WTC11 (cell line): Measurements from ENCODE around the gene ZMIZ1. TPM values are rescaled to one million over a fixed set of nuclear protein-coding genes. Genes with fewer than 3 reads are reported as not detected.

ENCODE experiments used
- ATAC-seq: fragments of 200-7000 bp; cut with Tn5 transposase; 2 replicates; pipeline ENCODE4 v1.10.0; 2021; ENCODE audit warnings: mild to moderate bottlenecking, moderate library complexity
- CTCF ChIA-PET: fragments of 300-600 bp; sonication (Branson Sonifier 250); formaldehyde crosslinking; loops from one replicate; lab custom pipeline; 2021; ENCODE audit warnings: antibody characterized with exemption; lab: Charles Lee
- POLR2A ChIA-PET: fragments of 350-600 bp; sonication (Branson Sonifier 250); formaldehyde crosslinking; loops from one replicate; lab custom pipeline; 2021; ENCODE audit warnings: antibody characterized with exemption; lab: Charles Lee
- DNase-seq: peaks from one replicate; pipeline ENCODE4 v3.0.0; 2021; ENCODE audit warnings: low spot score
- H3K27ac Mint-ChIP-seq: 2 replicates; pipeline ENCODE4 v1.8.0; 2021; ENCODE audit warnings: mixed read lengths
- H3K27me3 Mint-ChIP-seq: 2 replicates; pipeline ENCODE4 v1.8.0; 2021; ENCODE audit warnings: low read depth, mild to moderate bottlenecking, moderate library complexity, mixed read lengths
- H3K36me3 Mint-ChIP-seq: 2 replicates; pipeline ENCODE4 v1.8.0; 2021; ENCODE audit warnings: mixed read lengths
- H3K4me1 Mint-ChIP-seq: 2 replicates; pipeline ENCODE4 v1.8.0; 2022; ENCODE audit warnings: mixed read lengths
- H3K4me3 Mint-ChIP-seq: 2 replicates; pipeline ENCODE4 v1.8.0; 2021; ENCODE audit warnings: mild to moderate bottlenecking, moderate library complexity, mixed read lengths
- H3K9me3 Mint-ChIP-seq: 2 replicates; pipeline ENCODE4 v1.8.0; 2021; ENCODE audit warnings: mixed read lengths
- CBFB ChIP-seq: sonication (generic); formaldehyde crosslinking; IDR thresholded peaks from 2 replicates; pipeline ENCODE4 v1.8.1; 2022; ENCODE audit warnings: mild to moderate bottlenecking, low read depth, missing genetic modification reagents
- CREB1 ChIP-seq: sonication (generic); formaldehyde crosslinking; IDR thresholded peaks from 2 replicates; pipeline ENCODE4 v1.8.0; 2023; ENCODE audit warnings: mild to moderate bottlenecking, missing genetic modification reagents
- E2F1 ChIP-seq: sonication (generic); formaldehyde crosslinking; IDR thresholded peaks from 2 replicates; pipeline ENCODE4 v1.8.0; 2022; ENCODE audit warnings: mild to moderate bottlenecking, missing genetic modification reagents
- E2F5 ChIP-seq: sonication (generic); formaldehyde crosslinking; IDR thresholded peaks from 2 replicates; pipeline ENCODE4 v1.8.1; 2022; ENCODE audit warnings: mild to moderate bottlenecking, moderate library complexity, missing genetic modification reagents
- ELF4 ChIP-seq: sonication (generic); formaldehyde crosslinking; IDR thresholded peaks from 2 replicates; pipeline ENCODE4 v1.8.1; 2022; ENCODE audit warnings: low read depth, mild to moderate bottlenecking, moderate library complexity, missing genetic modification reagents
- EMX1 ChIP-seq: fragments of 250-450 bp; sonication (Bioruptor Pico); IDR thresholded peaks from 2 replicates; pipeline ENCODE4 v1.8.0; 2021; ENCODE audit warnings: mild to moderate bottlenecking
- GRHL2 ChIP-seq: fragments of 250-450 bp; sonication (Bioruptor Pico); IDR thresholded peaks from 2 replicates; pipeline ENCODE4 v1.8.0; 2022; ENCODE audit warnings: mild to moderate bottlenecking, moderate library complexity; ENCODE audit not compliant: insufficient replicate concordance, severe bottlenecking
- HMGA2 ChIP-seq: fragments of 250-450 bp; sonication (Bioruptor Pico); IDR thresholded peaks from 2 replicates; pipeline ENCODE4 v1.4.0; 2021; ENCODE audit warnings: mild to moderate bottlenecking, moderate library complexity
- JUN ChIP-seq: sonication (generic); formaldehyde crosslinking; IDR thresholded peaks from 2 replicates; pipeline ENCODE4 v1.8.0; 2023; ENCODE audit warnings: mild to moderate bottlenecking, missing genetic modification reagents
- MAX ChIP-seq: sonication (generic); formaldehyde crosslinking; IDR thresholded peaks from 2 replicates; pipeline ENCODE4 v1.8.0; 2022; ENCODE audit warnings: mild to moderate bottlenecking, missing genetic modification reagents
- NR1H2 ChIP-seq: sonication (generic); formaldehyde crosslinking; IDR thresholded peaks from 2 replicates; pipeline ENCODE4 v1.9.0; 2021; ENCODE audit warnings: mild to moderate bottlenecking, moderate library complexity, missing genetic modification reagents
- PREB ChIP-seq: sonication (generic); formaldehyde crosslinking; IDR thresholded peaks from 2 replicates; pipeline ENCODE4 v1.8.1; 2022; ENCODE audit warnings: mild to moderate bottlenecking, missing genetic modification reagents, moderate library complexity, borderline replicate concordance
- PRRX2 ChIP-seq: fragments of 250-450 bp; sonication (Bioruptor Pico); IDR thresholded peaks from 2 replicates; pipeline ENCODE4 v1.8.0; 2021; ENCODE audit warnings: mild to moderate bottlenecking
- SMAD4 ChIP-seq: sonication (generic); formaldehyde crosslinking; IDR thresholded peaks from 2 replicates; pipeline ENCODE4 v1.8.0; 2022; ENCODE audit warnings: mild to moderate bottlenecking, missing genetic modification reagents
- SP1 ChIP-seq: sonication (generic); formaldehyde crosslinking; conservative IDR thresholded peaks from 2 replicates; pipeline ENCODE4 v1.8.1; 2022; ENCODE audit warnings: missing genetic modification reagents
- USF2 ChIP-seq: sonication (generic); formaldehyde crosslinking; IDR thresholded peaks from 2 replicates; pipeline ENCODE4 v1.8.1; 2023; ENCODE audit warnings: mild to moderate bottlenecking, missing genetic modification reagents, moderate library complexity
- ZBTB43 ChIP-seq: sonication (generic); formaldehyde crosslinking; IDR thresholded peaks from 2 replicates; pipeline ENCODE4 v1.8.1; 2023; ENCODE audit warnings: mild to moderate bottlenecking, missing genetic modification reagents
- ZNF416 ChIP-seq: fragments of 250-450 bp; sonication (Bioruptor Pico); IDR thresholded peaks from 2 replicates; pipeline ENCODE4 v1.9.0; 2021; ENCODE audit warnings: mild to moderate bottlenecking, inconsistent platforms
- total RNA-seq: library from RNA; stranded (reverse); gene quantifications from 3 replicates; pipeline ENCODE4 v1.2.3, GENCODE V29; 2021
- TF ChIP-seq, protein P1 (sequence below): sonication (generic); formaldehyde crosslinking; IDR thresholded peaks from 2 replicates; pipeline ENCODE4 v1.8.1; 2023; ENCODE audit warnings: mild to moderate bottlenecking, missing genetic modification reagents
- TF ChIP-seq, protein P2 (sequence below): sonication (generic); formaldehyde crosslinking; conservative IDR thresholded peaks from 2 replicates; pipeline ENCODE4 v1.8.1; 2022; ENCODE audit warnings: mild to moderate bottlenecking, missing genetic modification reagents
- TF ChIP-seq, protein P3 (sequence below): fragments of 250-450 bp; sonication (Bioruptor Pico); conservative IDR thresholded peaks from 2 replicates; pipeline ENCODE4 v1.9.0; 2021; ENCODE audit warnings: mild to moderate bottlenecking
- TF ChIP-seq, protein P4 (sequence below): fragments of 250-450 bp; sonication (Bioruptor Pico); IDR thresholded peaks from 2 replicates; pipeline ENCODE4 v1.9.0; 2021; ENCODE audit warnings: mild to moderate bottlenecking

The ZMIZ1 gene
- total RNA-seq, 1 experiment from 2014 or later, result 44.4 TPM

GRCh38 chr10:79209340-79209739 lies 140.6 kb downstream of the ZMIZ1 start:
- no peaks in the 10 kb centered on the region for H3K4me1 Mint-ChIP-seq
- no peak overlapping the region for H3K27ac Mint-ChIP-seq
- POLR2A ChIA-PET, result no interaction called here
- no peaks in the 10 kb centered on the region for H3K27me3 Mint-ChIP-seq
- DNase-seq, result no peak
- TF ChIP-seq PREB (CRISPR knock-in tag) (no peak), CREB1 (CRISPR knock-in tag) (no peak), SP1 (no peak), ELF4 (CRISPR knock-in tag) (no peak), JUN (no peak), PRRX2 (no peak), SMAD4 (CRISPR knock-in tag) (no peak), GRHL2 (CRISPR knock-in tag) (no peak), MAX (CRISPR knock-in tag) (no peak), USF2 (no peak)
- TF ChIP-seq, protein P1, sequence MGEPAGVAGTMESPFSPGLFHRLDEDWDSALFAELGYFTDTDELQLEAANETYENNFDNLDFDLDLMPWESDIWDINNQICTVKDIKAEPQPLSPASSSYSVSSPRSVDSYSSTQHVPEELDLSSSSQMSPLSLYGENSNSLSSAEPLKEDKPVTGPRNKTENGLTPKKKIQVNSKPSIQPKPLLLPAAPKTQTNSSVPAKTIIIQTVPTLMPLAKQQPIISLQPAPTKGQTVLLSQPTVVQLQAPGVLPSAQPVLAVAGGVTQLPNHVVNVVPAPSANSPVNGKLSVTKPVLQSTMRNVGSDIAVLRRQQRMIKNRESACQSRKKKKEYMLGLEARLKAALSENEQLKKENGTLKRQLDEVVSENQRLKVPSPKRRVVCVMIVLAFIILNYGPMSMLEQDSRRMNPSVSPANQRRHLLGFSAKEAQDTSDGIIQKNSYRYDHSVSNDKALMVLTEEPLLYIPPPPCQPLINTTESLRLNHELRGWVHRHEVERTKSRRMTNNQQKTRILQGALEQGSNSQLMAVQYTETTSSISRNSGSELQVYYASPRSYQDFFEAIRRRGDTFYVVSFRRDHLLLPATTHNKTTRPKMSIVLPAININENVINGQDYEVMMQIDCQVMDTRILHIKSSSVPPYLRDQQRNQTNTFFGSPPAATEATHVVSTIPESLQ (CRISPR knock-in tag), result no peak
- TF ChIP-seq, protein P2, sequence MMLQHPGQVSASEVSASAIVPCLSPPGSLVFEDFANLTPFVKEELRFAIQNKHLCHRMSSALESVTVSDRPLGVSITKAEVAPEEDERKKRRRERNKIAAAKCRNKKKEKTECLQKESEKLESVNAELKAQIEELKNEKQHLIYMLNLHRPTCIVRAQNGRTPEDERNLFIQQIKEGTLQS (CRISPR knock-in tag), result no peak
- ATAC-seq, result no peak
- CTCF ChIA-PET, result no interaction called here
- H3K9me3 Mint-ChIP-seq, result no peaks in the 10 kb centered on the region
- peaks cover 8% of the 10 kb centered on the region for H3K36me3 Mint-ChIP-seq
- no peak overlapping the region for H3K4me3 Mint-ChIP-seq

GRCh38 chr10:79209831-79210230 lies 141.1 kb downstream of the ZMIZ1 start:
- CTCF ChIA-PET, result no interaction called here
- TF ChIP-seq E2F1 (no peak), SP1 (no peak), GRHL2 (CRISPR knock-in tag) (no peak), NR1H2 (CRISPR knock-in tag) (no peak), HMGA2 (CRISPR knock-in tag) (no peak), ZBTB43 (CRISPR knock-in tag) (no peak), EMX1 (CRISPR knock-in tag) (no peak), USF2 (no peak), CBFB (CRISPR knock-in tag) (no peak), ZNF416 (CRISPR knock-in tag) (no peak), E2F5 (CRISPR knock-in tag) (no peak)
- TF ChIP-seq, protein P3, sequence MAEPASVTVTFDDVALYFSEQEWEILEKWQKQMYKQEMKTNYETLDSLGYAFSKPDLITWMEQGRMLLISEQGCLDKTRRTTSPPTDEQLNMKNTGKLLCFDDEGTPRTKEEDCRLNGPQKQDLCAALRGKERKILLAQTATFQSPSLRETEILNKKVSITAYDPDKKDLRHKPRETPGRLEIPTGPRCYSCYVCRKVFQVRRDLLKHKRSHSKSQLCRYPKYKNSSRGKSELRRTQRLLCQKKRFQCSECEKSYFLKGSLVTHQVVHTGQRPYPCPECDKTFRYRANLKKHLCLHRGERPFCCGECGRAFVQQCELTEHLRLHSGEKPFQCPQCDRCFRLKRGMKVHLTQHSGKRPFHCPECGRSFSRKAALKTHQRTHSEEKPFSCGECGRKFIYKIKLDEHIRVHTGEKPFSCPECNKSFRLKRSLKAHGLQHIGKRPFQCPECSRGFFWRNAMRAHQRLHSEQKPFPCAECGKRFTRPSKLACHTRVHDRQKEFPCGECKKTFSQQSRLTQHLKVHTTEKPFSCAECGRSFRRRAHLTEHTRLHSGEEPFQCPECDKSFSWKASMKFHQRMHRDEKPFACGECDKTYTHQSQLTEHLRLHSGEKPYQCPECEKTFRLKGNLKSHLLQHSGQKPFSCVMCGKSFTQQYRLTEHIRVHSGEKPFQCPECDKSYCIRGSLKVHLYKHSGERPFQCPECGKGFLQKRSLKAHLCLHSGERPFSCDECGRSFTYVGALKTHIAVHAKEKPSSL (CRISPR knock-in tag), result no peak
- TF ChIP-seq, protein P4, sequence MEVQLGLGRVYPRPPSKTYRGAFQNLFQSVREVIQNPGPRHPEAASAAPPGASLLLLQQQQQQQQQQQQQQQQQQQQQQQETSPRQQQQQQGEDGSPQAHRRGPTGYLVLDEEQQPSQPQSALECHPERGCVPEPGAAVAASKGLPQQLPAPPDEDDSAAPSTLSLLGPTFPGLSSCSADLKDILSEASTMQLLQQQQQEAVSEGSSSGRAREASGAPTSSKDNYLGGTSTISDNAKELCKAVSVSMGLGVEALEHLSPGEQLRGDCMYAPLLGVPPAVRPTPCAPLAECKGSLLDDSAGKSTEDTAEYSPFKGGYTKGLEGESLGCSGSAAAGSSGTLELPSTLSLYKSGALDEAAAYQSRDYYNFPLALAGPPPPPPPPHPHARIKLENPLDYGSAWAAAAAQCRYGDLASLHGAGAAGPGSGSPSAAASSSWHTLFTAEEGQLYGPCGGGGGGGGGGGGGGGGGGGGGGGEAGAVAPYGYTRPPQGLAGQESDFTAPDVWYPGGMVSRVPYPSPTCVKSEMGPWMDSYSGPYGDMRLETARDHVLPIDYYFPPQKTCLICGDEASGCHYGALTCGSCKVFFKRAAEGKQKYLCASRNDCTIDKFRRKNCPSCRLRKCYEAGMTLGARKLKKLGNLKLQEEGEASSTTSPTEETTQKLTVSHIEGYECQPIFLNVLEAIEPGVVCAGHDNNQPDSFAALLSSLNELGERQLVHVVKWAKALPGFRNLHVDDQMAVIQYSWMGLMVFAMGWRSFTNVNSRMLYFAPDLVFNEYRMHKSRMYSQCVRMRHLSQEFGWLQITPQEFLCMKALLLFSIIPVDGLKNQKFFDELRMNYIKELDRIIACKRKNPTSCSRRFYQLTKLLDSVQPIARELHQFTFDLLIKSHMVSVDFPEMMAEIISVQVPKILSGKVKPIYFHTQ, result no peak

More at GRCh38 chr10:79209831-79210230, 141.1 kb downstream of the ZMIZ1 start:
- H3K4me1 Mint-ChIP-seq, result no peaks in the 10 kb centered on the region
- H3K4me3 Mint-ChIP-seq, result no peak overlapping the region
- POLR2A ChIA-PET, result no interaction called here
- peaks cover 8% of the 10 kb centered on the region for H3K36me3 Mint-ChIP-seq
- no peak overlapping the region for H3K27ac Mint-ChIP-seq
- ATAC-seq (no peak), DNase-seq (no peak)
- no peaks in the 10 kb centered on the region for H3K9me3 Mint-ChIP-seq
- H3K27me3 Mint-ChIP-seq, result no peaks in the 10 kb centered on the region
